ENCODE results near the gene FZR1.

GRCh38 chr19:3530389-3530788 is 24.3 kb downstream of the FZR1 start:
- TF ChIP-seq POLR2A (IDR thresholded peaks at IDR 0.05), result no peak
- TF ChIP-seq, protein P1, sequence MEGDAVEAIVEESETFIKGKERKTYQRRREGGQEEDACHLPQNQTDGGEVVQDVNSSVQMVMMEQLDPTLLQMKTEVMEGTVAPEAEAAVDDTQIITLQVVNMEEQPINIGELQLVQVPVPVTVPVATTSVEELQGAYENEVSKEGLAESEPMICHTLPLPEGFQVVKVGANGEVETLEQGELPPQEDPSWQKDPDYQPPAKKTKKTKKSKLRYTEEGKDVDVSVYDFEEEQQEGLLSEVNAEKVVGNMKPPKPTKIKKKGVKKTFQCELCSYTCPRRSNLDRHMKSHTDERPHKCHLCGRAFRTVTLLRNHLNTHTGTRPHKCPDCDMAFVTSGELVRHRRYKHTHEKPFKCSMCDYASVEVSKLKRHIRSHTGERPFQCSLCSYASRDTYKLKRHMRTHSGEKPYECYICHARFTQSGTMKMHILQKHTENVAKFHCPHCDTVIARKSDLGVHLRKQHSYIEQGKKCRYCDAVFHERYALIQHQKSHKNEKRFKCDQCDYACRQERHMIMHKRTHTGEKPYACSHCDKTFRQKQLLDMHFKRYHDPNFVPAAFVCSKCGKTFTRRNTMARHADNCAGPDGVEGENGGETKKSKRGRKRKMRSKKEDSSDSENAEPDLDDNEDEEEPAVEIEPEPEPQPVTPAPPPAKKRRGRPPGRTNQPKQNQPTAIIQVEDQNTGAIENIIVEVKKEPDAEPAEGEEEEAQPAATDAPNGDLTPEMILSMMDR (IDR thresholded peaks at IDR 0.05), result no peak
- TF ChIP-seq EP300 (IDR thresholded peaks at IDR 0.05), result no peak

Data from ovary (tissue), 3 donors.